Upper lobe of left lung (tissue), 4 donors: ENCODE results near the gene CUX1.

Experiments
- POLR2A ChIP-seq, 4 donors: fragments of 450-650 bp; IDR thresholded peaks; one replicate each; pipeline ENCODE4 v1.5.1; 2016 to 2017; ENCODE audit warnings: antibody characterized with exemption in 4 of 4, mild to moderate bottlenecking in 2 of 4
- TF ChIP-seq, protein P1 (sequence below), 6 experiments: fragments of 450-650 bp in 4 of 6; fragments of 200-600 bp in 2 of 6; sonication (generic) in 2 of 6; IDR thresholded peaks; one replicate each; pipeline ENCODE4 v1.5.1; 2016 to 2019; ENCODE audit warnings: antibody characterized with exemption in 6 of 6

DNA sequence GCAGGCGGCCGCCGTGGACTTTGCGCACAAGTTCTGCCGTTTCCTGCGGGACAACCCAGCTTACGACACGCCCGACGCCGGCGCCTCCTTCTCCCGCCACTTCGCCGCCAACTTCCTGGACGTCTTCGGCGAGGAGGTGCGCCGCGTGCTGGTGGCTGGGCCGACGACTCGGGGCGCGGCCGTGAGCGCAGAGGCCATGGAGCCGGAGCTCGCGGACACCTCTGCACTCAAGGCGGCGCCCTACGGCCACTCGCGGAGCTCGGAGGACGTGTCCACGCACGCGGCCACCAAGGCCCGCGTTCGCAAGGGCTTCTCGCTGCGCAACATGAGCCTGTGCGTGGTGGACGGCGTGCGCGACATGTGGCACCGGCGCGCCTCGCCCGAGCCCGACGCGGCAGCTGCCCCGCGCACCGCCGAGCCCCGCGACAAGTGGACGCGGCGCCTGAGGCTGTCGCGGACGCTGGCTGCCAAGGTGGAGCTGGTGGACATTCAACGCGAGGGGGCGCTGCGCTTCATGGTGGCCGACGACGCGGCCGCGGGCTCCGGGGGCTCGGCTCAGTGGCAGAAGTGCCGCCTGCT is 483.3 kb downstream of the CUX1 start:
- TF ChIP-seq, protein P1, sequence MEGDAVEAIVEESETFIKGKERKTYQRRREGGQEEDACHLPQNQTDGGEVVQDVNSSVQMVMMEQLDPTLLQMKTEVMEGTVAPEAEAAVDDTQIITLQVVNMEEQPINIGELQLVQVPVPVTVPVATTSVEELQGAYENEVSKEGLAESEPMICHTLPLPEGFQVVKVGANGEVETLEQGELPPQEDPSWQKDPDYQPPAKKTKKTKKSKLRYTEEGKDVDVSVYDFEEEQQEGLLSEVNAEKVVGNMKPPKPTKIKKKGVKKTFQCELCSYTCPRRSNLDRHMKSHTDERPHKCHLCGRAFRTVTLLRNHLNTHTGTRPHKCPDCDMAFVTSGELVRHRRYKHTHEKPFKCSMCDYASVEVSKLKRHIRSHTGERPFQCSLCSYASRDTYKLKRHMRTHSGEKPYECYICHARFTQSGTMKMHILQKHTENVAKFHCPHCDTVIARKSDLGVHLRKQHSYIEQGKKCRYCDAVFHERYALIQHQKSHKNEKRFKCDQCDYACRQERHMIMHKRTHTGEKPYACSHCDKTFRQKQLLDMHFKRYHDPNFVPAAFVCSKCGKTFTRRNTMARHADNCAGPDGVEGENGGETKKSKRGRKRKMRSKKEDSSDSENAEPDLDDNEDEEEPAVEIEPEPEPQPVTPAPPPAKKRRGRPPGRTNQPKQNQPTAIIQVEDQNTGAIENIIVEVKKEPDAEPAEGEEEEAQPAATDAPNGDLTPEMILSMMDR (IDR thresholded peaks at IDR 0.05): peak in 1 of 6 experiments; percentile 23
- TF ChIP-seq POLR2A (IDR thresholded peaks at IDR 0.05): no peak
